Caco-2 (cell line): ENCODE results near the gene ATG7. TPM values are rescaled to one million over a fixed set of nuclear protein-coding genes. Genes with fewer than 3 reads are reported as not detected.

Experiments
- BruUV-seq: library from RNA; stranded (reverse); fragments of 400-500 nt; replicated peaks from 2 replicates; lab custom pipeline; 2021; lab: Mats Ljungman, UMichigan
- CTCF ChIA-PET: fragments of 300-600 bp; sonication (Branson Sonifier 250); formaldehyde crosslinking; loops from one replicate; lab custom pipeline; 2022; ENCODE audit warnings: antibody characterized with exemption; lab: Charles Lee
- POLR2A ChIA-PET: fragments of 300-600 bp; sonication (Branson Sonifier 250); formaldehyde crosslinking; loops from one replicate; lab custom pipeline; 2022; ENCODE audit warnings: antibody characterized with exemption; lab: Charles Lee
- DNase-seq, 2 experiments: peaks; one replicate each; pipeline versions ENCODE4 v3.0.0 to v3.0.0-alpha.2; 2020 to 2022
- H3K27me3 ChIP-seq: replicated peaks from 2 replicates; pipeline ENCODE4 v1.6.0; 2011; ENCODE audit warnings: low read length; ENCODE audit not compliant: control insufficient read depth, insufficient read depth
- H3K36me3 ChIP-seq: 2 replicates; pipeline ENCODE4 v1.5.1; 2011; ENCODE audit warnings: low read length; ENCODE audit not compliant: control insufficient read depth, insufficient read depth
- H3K4me1 ChIP-seq: fragments of 250-450 bp; sonication (Bioruptor Pico); 2 replicates; pipeline ENCODE4 v1.5.1; 2020; ENCODE audit warnings: mild to moderate bottlenecking
- H3K4me3 ChIP-seq: 2 replicates; pipeline ENCODE4 v1.5.1; 2011; ENCODE audit warnings: low read depth, mild to moderate bottlenecking, control low read depth, low read length
- H3K9me3 ChIP-seq: fragments of 250-450 bp; sonication (Bioruptor Pico); 2 replicates; pipeline ENCODE4 v1.5.1; 2020; ENCODE audit warnings: mild to moderate bottlenecking, moderate library complexity
- H3K27ac Mint-ChIP-seq: one replicate; pipeline ENCODE4 v1.8.0; 2022; ENCODE audit warnings: mixed read lengths; ENCODE audit not compliant: unreplicated experiment
- H3K27me3 Mint-ChIP-seq: one replicate; pipeline ENCODE4 v1.8.0; 2022; ENCODE audit warnings: mixed read lengths; ENCODE audit not compliant: insufficient read depth, unreplicated experiment
- H3K36me3 Mint-ChIP-seq: one replicate; pipeline ENCODE4 v1.8.0; 2022; ENCODE audit warnings: mild to moderate bottlenecking, mixed read lengths; ENCODE audit not compliant: insufficient read depth, unreplicated experiment
- H3K4me1 Mint-ChIP-seq: one replicate; pipeline ENCODE4 v1.8.0; 2022; ENCODE audit warnings: low read depth, mixed read lengths; ENCODE audit not compliant: unreplicated experiment
- H3K4me3 Mint-ChIP-seq: one replicate; pipeline ENCODE4 v1.8.0; 2022; ENCODE audit warnings: mild to moderate bottlenecking, moderate library complexity, mixed read lengths; ENCODE audit not compliant: unreplicated experiment
- H3K9me3 Mint-ChIP-seq: one replicate; pipeline ENCODE4 v1.8.0; 2022; ENCODE audit warnings: mixed read lengths; ENCODE audit not compliant: unreplicated experiment
- intact Hi-C: fragments of 100-400 bp; cut with micrococcal nuclease; formaldehyde crosslinking; loops from one replicate; pipeline ENCODE4 v1.10.0; 2022; ENCODE audit not compliant: unreplicated experiment
- total RNA-seq: library from RNA; stranded (reverse); gene quantifications from 2 replicates; pipeline ENCODE4 v1.2.3, GENCODE V29; 2022
- TF ChIP-seq, protein P1 (sequence below), 2 experiments: fragments of 200-600 bp in 1 of 2; IDR thresholded peaks; 1 replicate in 1 of 2; 2 replicates in 1 of 2; pipeline versions ENCODE4 v1.5.1 to v1.8.0; 2011 to 2022; ENCODE audit warnings: antibody characterized with exemption in 1 of 2, control low read depth in 1 of 2, inconsistent platforms in 1 of 2, low read depth in 1 of 2, low read length in 1 of 2, mild to moderate bottlenecking in 1 of 2, moderate library complexity in 1 of 2; ENCODE audit not compliant: insufficient read depth in 1 of 2, severe bottlenecking in 1 of 2, unreplicated experiment in 1 of 2

The ATG7 gene
- total RNA-seq, 1 experiment from 2014 or later = 24.4 TPM

DNA sequence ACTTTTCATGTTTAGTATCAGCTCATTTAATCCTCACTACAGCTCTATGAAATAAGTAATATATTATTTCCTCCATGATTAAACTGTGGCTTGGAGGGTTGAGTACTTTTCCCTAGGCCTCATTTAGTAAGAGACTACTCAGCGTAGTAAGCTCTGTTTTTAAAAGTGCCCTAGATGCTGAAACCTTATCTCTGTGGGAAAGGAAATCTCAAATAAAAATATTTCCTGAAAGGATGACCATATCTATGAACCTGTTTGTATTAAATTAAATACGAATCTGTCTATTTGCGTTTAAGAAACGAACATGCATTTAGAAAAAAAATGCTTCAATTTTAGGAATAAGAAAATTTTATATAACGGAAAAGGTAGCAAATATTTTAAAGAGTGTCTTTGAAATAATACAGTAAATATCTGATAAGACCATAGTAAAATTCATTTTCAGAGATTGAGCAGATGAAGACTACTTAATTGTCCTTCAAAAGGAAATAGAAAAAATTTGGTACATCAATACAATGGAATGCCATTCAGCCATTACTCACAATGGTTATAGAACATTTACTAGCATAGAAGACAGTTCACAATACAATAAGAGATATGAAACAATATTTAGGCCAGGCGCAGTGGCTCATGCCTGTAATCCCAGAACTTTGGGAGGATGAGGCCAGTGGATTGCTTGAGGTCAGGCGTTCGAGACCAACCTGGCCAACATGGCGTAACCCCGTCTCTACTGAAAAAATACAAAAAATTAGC, 56.2 kb downstream of the ATG7 start:
- CTCF ChIA-PET = no interaction called here
- intact Hi-C loops = no loop called here
- POLR2A ChIA-PET = no interaction called here
- H3K4me1 ChIP-seq = no peaks in the 10 kb centered on the region
- Mint-ChIP-seq H3K27ac (no peak overlapping the region), H3K9me3 (no peaks in the 10 kb centered on the region), H3K27me3 (no peaks in the 10 kb centered on the region), H3K4me1 (no peaks in the 10 kb centered on the region), H3K36me3 (no peaks in the 10 kb centered on the region), H3K4me3 (no peak overlapping the region)
- H3K9me3 ChIP-seq = no peaks in the 10 kb centered on the region
- TF ChIP-seq, protein P1, sequence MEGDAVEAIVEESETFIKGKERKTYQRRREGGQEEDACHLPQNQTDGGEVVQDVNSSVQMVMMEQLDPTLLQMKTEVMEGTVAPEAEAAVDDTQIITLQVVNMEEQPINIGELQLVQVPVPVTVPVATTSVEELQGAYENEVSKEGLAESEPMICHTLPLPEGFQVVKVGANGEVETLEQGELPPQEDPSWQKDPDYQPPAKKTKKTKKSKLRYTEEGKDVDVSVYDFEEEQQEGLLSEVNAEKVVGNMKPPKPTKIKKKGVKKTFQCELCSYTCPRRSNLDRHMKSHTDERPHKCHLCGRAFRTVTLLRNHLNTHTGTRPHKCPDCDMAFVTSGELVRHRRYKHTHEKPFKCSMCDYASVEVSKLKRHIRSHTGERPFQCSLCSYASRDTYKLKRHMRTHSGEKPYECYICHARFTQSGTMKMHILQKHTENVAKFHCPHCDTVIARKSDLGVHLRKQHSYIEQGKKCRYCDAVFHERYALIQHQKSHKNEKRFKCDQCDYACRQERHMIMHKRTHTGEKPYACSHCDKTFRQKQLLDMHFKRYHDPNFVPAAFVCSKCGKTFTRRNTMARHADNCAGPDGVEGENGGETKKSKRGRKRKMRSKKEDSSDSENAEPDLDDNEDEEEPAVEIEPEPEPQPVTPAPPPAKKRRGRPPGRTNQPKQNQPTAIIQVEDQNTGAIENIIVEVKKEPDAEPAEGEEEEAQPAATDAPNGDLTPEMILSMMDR (IDR thresholded peaks at IDR 0.05; ENCODE audit: insufficient read depth in 1 of 2, low read depth in 1 of 2, low read length in 1 of 2, severe bottlenecking in 1 of 2, unreplicated experiment in 1 of 2) = no peak
- DNase-seq = no peak
- BruUV-seq = no TSS peak
- no peak overlapping the region for H3K4me3 ChIP-seq
- no peaks in the 10 kb centered on the region for H3K27me3 ChIP-seq
- no peaks in the 10 kb centered on the region for H3K36me3 ChIP-seq

GRCh38 chr3:11329777-11330176, 57.6 kb downstream of the ATG7 start:
- H3K9me3 Mint-ChIP-seq = no peaks in the 10 kb centered on the region
- H3K27ac Mint-ChIP-seq = no peak overlapping the region
- H3K4me1 Mint-ChIP-seq = no peaks in the 10 kb centered on the region
- no peaks in the 10 kb centered on the region for H3K4me1 ChIP-seq
- TF ChIP-seq, protein P1 (IDR thresholded peaks at IDR 0.05; ENCODE audit: insufficient read depth in 1 of 2, low read depth in 1 of 2, low read length in 1 of 2, severe bottlenecking in 1 of 2, unreplicated experiment in 1 of 2) = no peak
- H3K4me3 Mint-ChIP-seq = no peak overlapping the region
- intact Hi-C loops = loop anchor here (10.0 kb wide), 1 partner anchor 265 kb away; no protein-coding TSS in a partner anchor
- POLR2A ChIA-PET = no interaction called here
- no peaks in the 10 kb centered on the region for H3K36me3 ChIP-seq
- no TSS peak for BruUV-seq
- H3K27me3 Mint-ChIP-seq = no peaks in the 10 kb centered on the region
- no peaks in the 10 kb centered on the region for H3K9me3 ChIP-seq
- CTCF ChIA-PET = no interaction called here
- no peaks in the 10 kb centered on the region for H3K27me3 ChIP-seq
- no peak overlapping the region for H3K4me3 ChIP-seq
- H3K36me3 Mint-ChIP-seq = no peaks in the 10 kb centered on the region
- no peak for DNase-seq

GRCh38 chr3:11331101-11331500, 58.9 kb downstream of the ATG7 start:
- no peaks in the 10 kb centered on the region for H3K27me3 ChIP-seq
- no peak for DNase-seq
- ChIA-PET CTCF (no interaction called here), POLR2A (no interaction called here)
- TF ChIP-seq, protein P1 (IDR thresholded peaks at IDR 0.05; ENCODE audit: insufficient read depth in 1 of 2, low read depth in 1 of 2, low read length in 1 of 2, severe bottlenecking in 1 of 2, unreplicated experiment in 1 of 2) = no peak
- H3K9me3 ChIP-seq = no peaks in the 10 kb centered on the region
- intact Hi-C loops = loop anchor here (10.0 kb wide), 1 partner anchor 266 kb away; no protein-coding TSS in a partner anchor
- H3K36me3 ChIP-seq = no peaks in the 10 kb centered on the region
- no peaks in the 10 kb centered on the region for H3K4me1 ChIP-seq
- no peak overlapping the region for H3K4me3 ChIP-seq
- Mint-ChIP-seq H3K27me3 (no peaks in the 10 kb centered on the region), H3K9me3 (no peaks in the 10 kb centered on the region), H3K27ac (no peak overlapping the region), H3K36me3 (no peaks in the 10 kb centered on the region), H3K4me1 (no peaks in the 10 kb centered on the region), H3K4me3 (no peak overlapping the region)
- BruUV-seq = no TSS peak
